ENCODE data around the gene KCTD20. TPM values are rescaled to one million over a fixed set of nuclear protein-coding genes. Genes with fewer than 3 reads are reported as not detected.

KCTD20 gene
- total and polyA plus RNA-seq, 2 experiments from 2014 or later, result 7.4 to 25.0 TPM

DNA sequence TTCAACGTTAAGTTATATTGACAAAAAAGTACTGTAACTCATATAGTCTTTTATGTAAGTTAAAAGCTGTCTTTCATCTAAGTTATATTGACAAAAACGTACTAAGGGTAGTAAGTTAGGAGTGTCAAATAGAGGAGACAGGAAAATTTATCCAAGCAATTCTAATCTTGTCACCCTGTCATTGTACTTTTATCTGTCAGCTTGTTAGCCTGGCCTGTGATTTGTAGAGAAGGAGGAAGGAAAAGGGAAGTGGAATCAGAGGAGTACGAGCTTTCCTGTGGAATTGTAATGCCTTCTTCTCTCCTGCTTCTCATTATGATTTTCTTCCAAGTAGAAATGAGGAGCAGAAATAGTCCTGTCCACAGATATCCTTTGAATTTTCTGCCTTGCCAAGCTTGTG, 18.8 kb downstream of the KCTD20 start:
- peaks cover 98% of the 10 kb centered on the region for H3K79me2 ChIP-seq (replicated peaks; ENCODE audit: insufficient read depth)
- H3K27ac ChIP-seq (ENCODE audit: low read depth), result no peak overlapping the region
- no peak for DNase-seq (ENCODE audit: low spot score)

DNA sequence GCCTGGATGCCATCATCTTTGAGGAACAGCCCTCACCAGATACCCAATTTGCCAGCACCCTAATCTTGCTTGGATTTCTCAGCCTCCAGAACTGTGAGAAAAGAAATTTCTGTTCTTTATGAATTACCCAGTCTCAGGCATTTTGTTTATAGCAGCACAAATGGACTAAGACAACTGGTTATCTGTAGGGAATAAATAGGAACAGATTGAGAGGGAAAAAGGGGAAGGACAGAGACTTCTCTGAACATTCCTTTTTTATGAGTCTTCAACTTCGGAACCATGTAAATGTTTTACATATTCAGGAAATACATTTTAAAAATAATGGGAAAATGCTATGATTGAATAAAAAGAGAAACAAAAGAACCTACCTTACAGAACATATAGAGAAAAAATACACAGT, 20.9 kb downstream of the KCTD20 start:
- Mint-ChIP-seq H3K27ac (no peak overlapping the region), H3K4me1 (peaks cover 25% of the 10 kb centered on the region), H3K27me3 (ENCODE audit: insufficient read depth, low read depth, poor library complexity) (peaks cover 5% of the 10 kb centered on the region), H3K9me3 (no peaks in the 10 kb centered on the region), H3K36me3 (ENCODE audit: low read depth) (peaks cover 8% of the 10 kb centered on the region; the same call in 1 of the 3 replicates), H3K4me3 (no peak overlapping the region)
- peaks cover 99% of the 10 kb centered on the region for H3K79me2 ChIP-seq (replicated peaks; ENCODE audit: insufficient read depth)
- no peak overlapping the region; the same call in 1 of the 2 replicates for H3K27ac ChIP-seq (ENCODE audit: low read depth)
- H3K4me2 ChIP-seq, result no peak overlapping the region
- no peak overlapping the region for H3K4me3 ChIP-seq
- no peak overlapping the region for H2AFZ ChIP-seq
- no peaks in the 10 kb centered on the region for H3K36me3 ChIP-seq (ENCODE audit: insufficient read depth)
- DNase-seq (ENCODE audit: low spot score), result no peak
- H3F3A ChIP-seq (replicated peaks; ENCODE audit: low read depth), result no peaks in the 10 kb centered on the region
- H3K4me1 ChIP-seq (ENCODE audit: insufficient read depth), result peaks cover 15% of the 10 kb centered on the region
- H4K20me1 ChIP-seq (replicated peaks; ENCODE audit: insufficient read depth), result peaks cover 7% of the 10 kb centered on the region
- H3K9me2 ChIP-seq (ENCODE audit: insufficient read depth), result no peaks in the 10 kb centered on the region
- no peaks in the 10 kb centered on the region for H3K27me3 ChIP-seq (ENCODE audit: insufficient read depth)
- ATAC-seq, result no peak
- TF ChIP-seq, protein P1, sequence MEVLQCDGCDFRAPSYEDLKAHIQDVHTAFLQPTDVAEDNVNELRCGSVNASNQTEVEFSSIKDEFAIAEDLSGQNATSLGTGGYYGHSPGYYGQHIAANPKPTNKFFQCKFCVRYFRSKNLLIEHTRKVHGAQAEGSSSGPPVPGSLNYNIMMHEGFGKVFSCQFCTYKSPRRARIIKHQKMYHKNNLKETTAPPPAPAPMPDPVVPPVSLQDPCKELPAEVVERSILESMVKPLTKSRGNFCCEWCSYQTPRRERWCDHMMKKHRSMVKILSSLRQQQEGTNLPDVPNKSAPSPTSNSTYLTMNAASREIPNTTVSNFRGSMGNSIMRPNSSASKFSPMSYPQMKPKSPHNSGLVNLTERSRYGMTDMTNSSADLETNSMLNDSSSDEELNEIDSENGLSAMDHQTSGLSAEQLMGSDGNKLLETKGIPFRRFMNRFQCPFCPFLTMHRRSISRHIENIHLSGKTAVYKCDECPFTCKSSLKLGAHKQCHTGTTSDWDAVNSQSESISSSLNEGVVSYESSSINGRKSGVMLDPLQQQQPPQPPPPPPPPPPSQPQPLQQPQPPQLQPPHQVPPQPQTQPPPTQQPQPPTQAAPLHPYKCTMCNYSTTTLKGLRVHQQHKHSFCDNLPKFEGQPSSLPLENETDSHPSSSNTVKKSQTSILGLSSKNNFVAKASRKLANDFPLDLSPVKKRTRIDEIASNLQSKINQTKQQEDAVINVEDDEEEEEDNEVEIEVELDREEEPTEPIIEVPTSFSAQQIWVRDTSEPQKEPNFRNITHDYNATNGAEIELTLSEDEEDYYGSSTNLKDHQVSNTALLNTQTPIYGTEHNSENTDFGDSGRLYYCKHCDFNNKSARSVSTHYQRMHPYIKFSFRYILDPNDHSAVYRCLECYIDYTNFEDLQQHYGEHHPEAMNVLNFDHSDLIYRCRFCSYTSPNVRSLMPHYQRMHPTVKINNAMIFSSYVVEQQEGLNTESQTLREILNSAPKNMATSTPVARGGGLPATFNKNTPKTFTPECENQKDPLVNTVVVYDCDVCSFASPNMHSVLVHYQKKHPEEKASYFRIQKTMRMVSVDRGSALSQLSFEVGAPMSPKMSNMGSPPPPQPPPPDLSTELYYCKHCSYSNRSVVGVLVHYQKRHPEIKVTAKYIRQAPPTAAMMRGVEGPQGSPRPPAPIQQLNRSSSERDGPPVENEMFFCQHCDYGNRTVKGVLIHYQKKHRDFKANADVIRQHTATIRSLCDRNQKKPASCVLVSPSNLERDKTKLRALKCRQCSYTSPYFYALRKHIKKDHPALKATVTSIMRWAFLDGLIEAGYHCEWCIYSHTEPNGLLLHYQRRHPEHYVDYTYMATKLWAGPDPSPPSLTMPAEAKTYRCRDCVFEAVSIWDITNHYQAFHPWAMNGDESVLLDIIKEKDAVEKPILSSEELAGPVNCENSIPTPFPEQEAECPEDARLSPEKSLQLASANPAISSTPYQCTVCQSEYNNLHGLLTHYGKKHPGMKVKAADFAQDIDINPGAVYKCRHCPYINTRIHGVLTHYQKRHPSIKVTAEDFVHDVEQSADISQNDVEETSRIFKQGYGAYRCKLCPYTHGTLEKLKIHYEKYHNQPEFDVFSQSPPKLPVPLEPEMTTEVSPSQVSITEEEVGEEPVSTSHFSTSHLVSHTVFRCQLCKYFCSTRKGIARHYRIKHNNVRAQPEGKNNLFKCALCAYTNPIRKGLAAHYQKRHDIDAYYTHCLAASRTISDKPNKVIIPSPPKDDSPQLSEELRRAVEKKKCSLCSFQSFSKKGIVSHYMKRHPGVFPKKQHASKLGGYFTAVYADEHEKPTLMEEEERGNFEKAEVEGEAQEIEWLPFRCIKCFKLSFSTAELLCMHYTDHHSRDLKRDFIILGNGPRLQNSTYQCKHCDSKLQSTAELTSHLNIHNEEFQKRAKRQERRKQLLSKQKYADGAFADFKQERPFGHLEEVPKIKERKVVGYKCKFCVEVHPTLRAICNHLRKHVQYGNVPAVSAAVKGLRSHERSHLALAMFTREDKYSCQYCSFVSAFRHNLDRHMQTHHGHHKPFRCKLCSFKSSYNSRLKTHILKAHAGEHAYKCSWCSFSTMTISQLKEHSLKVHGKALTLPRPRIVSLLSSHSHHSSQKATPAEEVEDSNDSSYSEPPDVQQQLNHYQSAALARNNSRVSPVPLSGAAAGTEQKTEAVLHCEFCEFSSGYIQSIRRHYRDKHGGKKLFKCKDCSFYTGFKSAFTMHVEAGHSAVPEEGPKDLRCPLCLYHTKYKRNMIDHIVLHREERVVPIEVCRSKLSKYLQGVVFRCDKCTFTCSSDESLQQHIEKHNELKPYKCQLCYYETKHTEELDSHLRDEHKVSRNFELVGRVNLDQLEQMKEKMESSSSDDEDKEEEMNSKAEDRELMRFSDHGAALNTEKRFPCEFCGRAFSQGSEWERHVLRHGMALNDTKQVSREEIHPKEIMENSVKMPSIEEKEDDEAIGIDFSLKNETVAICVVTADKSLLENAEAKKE (CRISPR knock-in tag; IDR thresholded peaks at IDR 0.05), result no peak
- TF ChIP-seq STAT1 (IDR thresholded peaks at IDR 0.05; ENCODE audit: unreplicated experiment) (no peak), POLR2AphosphoS5 (IDR thresholded peaks at IDR 0.05; ENCODE audit: low read depth) (no peak), REST (IDR thresholded peaks at IDR 0.05; ENCODE audit: unreplicated experiment) (no peak), ETS1 (IDR thresholded peaks at IDR 0.05) (no peak), EZH2phosphoT487 (IDR thresholded peaks at IDR 0.05; ENCODE audit: unreplicated experiment) (no peak)

More for the DNA sequence above, 18.8 kb downstream of the KCTD20 start:
- Histone ChIP-seq H3K9me2 (ENCODE audit: insufficient read depth) (no peaks in the 10 kb centered on the region), H3K4me1 (ENCODE audit: insufficient read depth) (peaks cover 15% of the 10 kb centered on the region), H3K4me3 (no peak overlapping the region), H3K27me3 (ENCODE audit: insufficient read depth) (no peaks in the 10 kb centered on the region), H4K20me1 (replicated peaks; ENCODE audit: insufficient read depth) (peaks cover 11% of the 10 kb centered on the region), H3F3A (replicated peaks; ENCODE audit: low read depth) (no peaks in the 10 kb centered on the region), H2AFZ (no peak overlapping the region), H3K4me2 (no peak overlapping the region), H3K36me3 (ENCODE audit: insufficient read depth) (no peaks in the 10 kb centered on the region)
- no peak for ATAC-seq
- Mint-ChIP-seq H3K27ac (no peak overlapping the region), H3K36me3 (ENCODE audit: low read depth) (peaks cover 5% of the 10 kb centered on the region; the same call in 2 of the 3 replicates), H3K27me3 (ENCODE audit: insufficient read depth, low read depth, poor library complexity) (peaks cover 5% of the 10 kb centered on the region), H3K9me3 (no peaks in the 10 kb centered on the region), H3K4me3 (no peak overlapping the region), H3K4me1 (peaks cover 25% of the 10 kb centered on the region)
- no peak for TF ChIP-seq ZNF331 (CRISPR knock-in tag; IDR thresholded peaks at IDR 0.05; ENCODE audit: low read depth)
- TF ChIP-seq EZH2phosphoT487 (IDR thresholded peaks at IDR 0.05; ENCODE audit: unreplicated experiment), result no peak
- no peak for TF ChIP-seq CREB1 (CRISPR knock-in tag; IDR thresholded peaks at IDR 0.05; ENCODE audit: low read depth)
- no peak for TF ChIP-seq ETS1 (IDR thresholded peaks at IDR 0.05)
- no peak for TF ChIP-seq STAT1 (IDR thresholded peaks at IDR 0.05; ENCODE audit: unreplicated experiment)
- TF ChIP-seq POLR2AphosphoS5 (IDR thresholded peaks at IDR 0.05; ENCODE audit: low read depth), result no peak
- TF ChIP-seq ZNF114 (CRISPR knock-in tag; IDR thresholded peaks at IDR 0.05), result no peak
